HCT116 (cell line): ENCODE results near the gene RPLP1. TPM values are rescaled to one million over a fixed set of nuclear protein-coding genes. Genes with fewer than 3 reads are reported as not detected.

Source experiments
- ATAC-seq: fragments of 200-7000 bp; cut with Tn5 transposase; 2 replicates; pipeline ENCODE4 v1.9.1; 2020; ENCODE audit warnings: mild to moderate bottlenecking, moderate library complexity
- BruUV-seq: library from RNA; stranded (reverse); fragments of 400-500 nt; replicated peaks from 2 replicates; lab custom pipeline; 2021; lab: Mats Ljungman, UMichigan
- CTCF ChIA-PET: fragments of 300-600 bp; sonication (Branson Sonifier 250); formaldehyde crosslinking; loops from one replicate; lab custom pipeline; 2021; ENCODE audit warnings: antibody characterized with exemption; lab: Charles Lee
- POLR2A ChIA-PET: fragments of 300-600, 350-600 bp; sonication (Branson Sonifier 250); formaldehyde crosslinking; loops from one replicate; lab custom pipeline; 2021; ENCODE audit warnings: antibody characterized with exemption; lab: Charles Lee
- RAD21 ChIA-PET, 2 experiments: fragments of 300-600 bp; sonication (Branson Sonifier 250); formaldehyde crosslinking; loops; one replicate each; lab custom pipeline; 2023; ENCODE audit warnings: low total read pairs in 2 of 2; ENCODE audit not compliant: uncharacterized antibody in 2 of 2, unreplicated experiment in 2 of 2, low non-redundant PET in 1 of 2; lab: Charles Lee
- DNase-seq: peaks from one replicate; pipeline ENCODE4 v3.0.0-alpha.2; 2010; ENCODE audit warnings: low read depth, low spot score
- H2AFZ ChIP-seq: fragments of 200-600 bp; shearing (Covaris generic), sonication (generic); 2 replicates; pipeline ENCODE4 v1.6.1; 2017; ENCODE audit warnings: low read depth, mixed run types, mixed read lengths, antibody characterized with exemption, low read length; ENCODE audit not compliant: poor library complexity, severe bottlenecking
- H3K27ac ChIP-seq: 2 replicates; pipeline ENCODE4 v1.5.1; 2012; ENCODE audit warnings: low read depth, low read length
- H3K27me3 ChIP-seq: fragments of 200-600 bp; sonication (generic); 2 replicates; pipeline ENCODE4 v1.6.1; 2016; ENCODE audit warnings: mixed run types, low read length, mixed read lengths; ENCODE audit not compliant: insufficient read depth
- H3K36me3 ChIP-seq, 2 experiments: fragments of 200-500 bp in 1 of 2; fragments of 200-600 bp in 1 of 2; sonication (Bioruptor generic) in 1 of 2; sonication (generic) in 1 of 2; 2 replicates each; pipeline versions ENCODE4 v1.5.1 to v1.6.1; 2014 to 2016; ENCODE audit warnings: low read length in 2 of 2, inconsistent platforms in 1 of 2, mixed read lengths in 1 of 2, mixed run types in 1 of 2; ENCODE audit not compliant: insufficient read depth in 2 of 2, control insufficient read depth in 1 of 2
- H3K4me1 ChIP-seq, 2 experiments: fragments of 200-600 bp in 1 of 2; sonication (generic) in 1 of 2; 2 replicates each; pipeline versions ENCODE4 v1.5.1 to v1.6.1; 2012 to 2017; ENCODE audit warnings: low read length in 2 of 2, inconsistent platforms in 1 of 2, mild to moderate bottlenecking in 1 of 2, mixed read lengths in 1 of 2, mixed run types in 1 of 2, moderate library complexity in 1 of 2; ENCODE audit not compliant: insufficient read depth in 2 of 2, control insufficient read depth in 1 of 2
- H3K4me2 ChIP-seq: fragments of 200-600 bp; sonication (generic); 2 replicates; pipeline ENCODE4 v1.6.1; 2017; ENCODE audit warnings: mixed run types, low read length, mixed read lengths
- H3K4me3 ChIP-seq, 2 experiments: fragments of 200-600 bp in 1 of 2; sonication (generic) in 1 of 2; replicated peaks in 1 of 2; 2 replicates each; pipeline ENCODE4 v1.5.1; 2011 to 2016; ENCODE audit warnings: low read length in 2 of 2, control low read depth in 1 of 2, low read depth in 1 of 2, mild to moderate bottlenecking in 1 of 2, mixed read lengths in 1 of 2, mixed run types in 1 of 2
- H3K79me2 ChIP-seq: fragments of 200-600 bp; sonication (generic); 2 replicates; pipeline ENCODE4 v1.6.1; 2017; ENCODE audit warnings: mild to moderate bottlenecking, mixed run types, low read length, moderate library complexity, mixed read lengths; ENCODE audit not compliant: insufficient read depth
- H3K9ac ChIP-seq: fragments of 200-600 bp; sonication (generic); 2 replicates; pipeline ENCODE4 v1.6.1; 2016; ENCODE audit warnings: low read length, mixed read lengths
- H3K9me2 ChIP-seq: fragments of 200-600 bp; sonication (generic), shearing (Covaris generic); 2 replicates; pipeline ENCODE4 v1.6.1; 2017; ENCODE audit warnings: mixed run types, mild to moderate bottlenecking, moderate library complexity; ENCODE audit not compliant: insufficient read depth
- H3K9me3 ChIP-seq, 2 experiments: fragments of 200-500 bp in 1 of 2; fragments of 200-600 bp in 1 of 2; sonication (Bioruptor generic) in 1 of 2; sonication (generic) in 1 of 2; 2 replicates each; pipeline ENCODE4 v1.6.1; 2014 to 2017; ENCODE audit warnings: low read length in 2 of 2, mixed read lengths in 2 of 2, inconsistent platforms in 1 of 2, low read depth in 1 of 2, mild to moderate bottlenecking in 1 of 2, mixed run types in 1 of 2, moderate library complexity in 1 of 2; ENCODE audit not compliant: control insufficient read depth in 1 of 2, insufficient read depth in 1 of 2
- H4K20me1 ChIP-seq: fragments of 200-600 bp; sonication (generic), shearing (Covaris generic); 2 replicates; pipeline ENCODE4 v1.6.1; 2017; ENCODE audit warnings: mixed run types, mild to moderate bottlenecking, moderate library complexity; ENCODE audit not compliant: insufficient read depth
- ATF3 ChIP-seq: IDR thresholded peaks from 2 replicates; pipeline ENCODE4 v1.6.1; 2012
- CTCF ChIP-seq, 3 experiments: fragments of 200-600 bp in 1 of 3; sonication (generic) in 1 of 3; IDR thresholded peaks in 2 of 3; conservative IDR thresholded peaks in 1 of 3; 2 replicates each; pipeline ENCODE4 v1.5.1; 2012 to 2017; ENCODE audit warnings: low read depth in 2 of 3, low read length in 2 of 3, antibody characterized with exemption in 1 of 3, borderline replicate concordance in 1 of 3, control low read depth in 1 of 3, mild to moderate bottlenecking in 1 of 3, mixed read lengths in 1 of 3, mixed run types in 1 of 3, moderate library complexity in 1 of 3; ENCODE audit not compliant: insufficient read depth in 1 of 3
- EGR1 ChIP-seq: IDR thresholded peaks from 2 replicates; pipeline ENCODE4 v1.6.1; 2012; ENCODE audit warnings: low read depth
- ELF1 ChIP-seq: IDR thresholded peaks from 2 replicates; pipeline ENCODE4 v1.6.1; 2012; ENCODE audit warnings: low read depth, borderline replicate concordance
- EZH2phosphoT487 ChIP-seq: fragments of 200-600 bp; IDR thresholded peaks from 2 replicates; pipeline ENCODE4 v1.6.1; 2018; ENCODE audit warnings: antibody characterized with exemption, borderline replicate concordance
- JUND ChIP-seq: IDR thresholded peaks from 2 replicates; pipeline ENCODE4 v1.6.1; 2012
- MAX ChIP-seq: IDR thresholded peaks from 2 replicates; pipeline ENCODE4 v1.6.1; 2012
- POLR2A ChIP-seq: IDR thresholded peaks from 2 replicates; pipeline ENCODE4 v1.7.0; 2011; ENCODE audit warnings: borderline replicate concordance; ENCODE audit not compliant: insufficient read depth, insufficient read length; ENCODE audit errors: extremely low read depth
- POLR2AphosphoS5 ChIP-seq: IDR thresholded peaks from 2 replicates; pipeline ENCODE4 v1.6.1; 2011; ENCODE audit warnings: mild to moderate bottlenecking, low read depth, low read length, moderate library complexity
- RAD21 ChIP-seq: IDR thresholded peaks from 2 replicates; pipeline ENCODE4 v1.6.1; 2012; ENCODE audit warnings: low read depth, mild to moderate bottlenecking
- SIN3A ChIP-seq: IDR thresholded peaks from 2 replicates; pipeline ENCODE4 v1.6.1; 2012; ENCODE audit warnings: low read depth
- SP1 ChIP-seq: IDR thresholded peaks from 2 replicates; pipeline ENCODE4 v1.6.1; 2012; ENCODE audit warnings: low read depth
- SRF ChIP-seq: IDR thresholded peaks from 2 replicates; pipeline ENCODE4 v1.6.1; 2012; ENCODE audit warnings: low read depth
- TCF7L2 ChIP-seq: IDR thresholded peaks from 2 replicates; pipeline ENCODE4 v1.7.0; 2011; ENCODE audit warnings: borderline replicate concordance, inconsistent platforms; ENCODE audit not compliant: insufficient read depth, insufficient read length; ENCODE audit errors: extremely low read depth
- ZBTB33 ChIP-seq: IDR thresholded peaks from 2 replicates; pipeline ENCODE4 v1.6.1; 2011; ENCODE audit warnings: mild to moderate bottlenecking, low read length, moderate library complexity; ENCODE audit not compliant: insufficient replicate concordance; ENCODE audit errors: extremely low read depth
- ZFX ChIP-seq: fragments of 450-650 bp; IDR thresholded peaks from 2 replicates; pipeline ENCODE4 v1.6.1; 2017
- ZNF274 ChIP-seq: fragments of 200-500 bp; sonication (Bioruptor generic); IDR thresholded peaks from 2 replicates; pipeline ENCODE4 v1.6.1; 2014; ENCODE audit warnings: mild to moderate bottlenecking, low read depth, low read length, inconsistent platforms
- intact Hi-C: fragments of 100-400 bp; cut with micrococcal nuclease; formaldehyde crosslinking; loops from 2 replicates; pipeline ENCODE4 v1.10.0; 2022
- total RNA-seq: library from RNA; stranded (reverse); gene quantifications from one replicate; pipeline ENCODE4 v1.2.1, GENCODE V29; 2021; ENCODE audit not compliant: unreplicated experiment

The RPLP1 gene
- total RNA-seq, 1 experiment from 2014 or later = 3,138 TPM

- ChIA-PET POLR2A (interaction anchor here (0.6 kb wide), 1 partner anchor 165 kb away, joined by 3 read pairs; no protein-coding TSS in a partner anchor), RAD21 (no interaction called here)
- Histone ChIP-seq H3K27me3 (no peaks in the 10 kb centered on the region), H3K4me3 (no peak overlapping the region), H3K79me2 (no peaks in the 10 kb centered on the region), H3K4me2 (no peak overlapping the region), H2AFZ (no peak overlapping the region), H3K9me2 (no peaks in the 10 kb centered on the region), H4K20me1 (no peaks in the 10 kb centered on the region), H3K9me3 (no peaks in the 10 kb centered on the region)
- no TSS peak for BruUV-seq
- intact Hi-C loops = no loop called here
- TF ChIP-seq SIN3A = no peak
- no peak for TF ChIP-seq RAD21
- no peak for TF ChIP-seq ATF3
- TF ChIP-seq JUND = no peak
- no peak for TF ChIP-seq POLR2AphosphoS5
- TF ChIP-seq ELF1 = no peak
- no peak for TF ChIP-seq ZNF274
- no peak for TF ChIP-seq EGR1
- no peak for TF ChIP-seq POLR2A
- TF ChIP-seq MAX = no peak
- TF ChIP-seq ZBTB33 = no peak
- no peak for TF ChIP-seq CTCF (IDR thresholded peaks at IDR 0.05 in 2 of 3, conservative IDR thresholded peaks at IDR 0.05 in 1 of 3; ENCODE audit: borderline replicate concordance in 1 of 3, insufficient read depth in 1 of 3, low read depth in 2 of 3, low read length in 2 of 3)
- TF ChIP-seq SP1 = no peak
- no peak for TF ChIP-seq ZFX
- TF ChIP-seq TCF7L2 = no peak
- no peak for TF ChIP-seq EZH2phosphoT487
- TF ChIP-seq SRF = no peak
- TF ChIP-seq, all 23 proteins: peak for 0
- CTCF ChIA-PET = no interaction called here
- ATAC-seq = no peak
- no peak for DNase-seq
- Histone ChIP-seq H3K9ac (no peak overlapping the region), H3K27ac (no peak overlapping the region), H3K4me1 (no peaks in the 10 kb centered on the region), H3K36me3 (no peaks in the 10 kb centered on the region)
Measured at GRCh38 chr15:69500339-69500738, 47.7 kb downstream of the RPLP1 start.
